ENCODE measurements around the gene TMEM63A. TPM values are rescaled to one million over a fixed set of nuclear protein-coding genes. Genes with fewer than 3 reads are reported as not detected.
A peak's percentile ranks its signal among the peaks of the same experiment; 100 is the strongest.
"Not testable (repeated sequence)": the region's sequence is repeated elsewhere in the genome, so short reads cannot be mapped to it uniquely, and the experiment has no call there.

Gene TMEM63A
- polyA plus RNA-seq, 1 donor: 24.7 TPM

- no peak for DNase-seq (ENCODE audit: low read depth)
These were observed 61.6 kb downstream of the TMEM63A start for GRCh38 chr1:225820522-225821120.

GRCh38 chr1:225819346-225820192 is 62.6 kb downstream of the TMEM63A start:
- DNase-seq (ENCODE audit: low read depth): no peak

GRCh38 chr1:225818229-225818628 is 64.0 kb downstream of the TMEM63A start:
- DNase-seq (ENCODE audit: low read depth): no peak

DNA sequence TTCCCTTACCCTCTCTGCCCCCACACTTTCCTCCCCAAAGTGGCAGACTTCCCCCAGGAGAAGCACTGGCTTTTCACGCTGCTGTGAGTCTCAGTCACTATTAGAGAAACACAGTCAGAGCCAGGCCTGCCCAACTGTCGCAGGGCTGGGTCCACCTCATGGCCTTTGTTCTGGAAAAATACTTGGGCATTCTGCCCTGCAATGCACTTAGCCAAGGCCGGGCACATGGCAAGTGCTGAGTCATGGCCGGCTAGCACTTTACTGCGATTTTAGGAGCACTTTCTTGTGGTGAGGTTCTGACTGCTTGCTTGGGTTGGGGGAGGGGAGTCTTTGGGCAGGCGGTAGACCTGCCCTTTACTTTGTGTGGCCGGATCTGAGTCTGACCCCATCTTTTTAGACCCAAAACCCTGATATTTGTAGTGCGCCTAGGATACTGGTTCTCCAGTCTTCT is 64.5 kb downstream of the TMEM63A start:
- no peak for DNase-seq (ENCODE audit: low read depth)

DNA sequence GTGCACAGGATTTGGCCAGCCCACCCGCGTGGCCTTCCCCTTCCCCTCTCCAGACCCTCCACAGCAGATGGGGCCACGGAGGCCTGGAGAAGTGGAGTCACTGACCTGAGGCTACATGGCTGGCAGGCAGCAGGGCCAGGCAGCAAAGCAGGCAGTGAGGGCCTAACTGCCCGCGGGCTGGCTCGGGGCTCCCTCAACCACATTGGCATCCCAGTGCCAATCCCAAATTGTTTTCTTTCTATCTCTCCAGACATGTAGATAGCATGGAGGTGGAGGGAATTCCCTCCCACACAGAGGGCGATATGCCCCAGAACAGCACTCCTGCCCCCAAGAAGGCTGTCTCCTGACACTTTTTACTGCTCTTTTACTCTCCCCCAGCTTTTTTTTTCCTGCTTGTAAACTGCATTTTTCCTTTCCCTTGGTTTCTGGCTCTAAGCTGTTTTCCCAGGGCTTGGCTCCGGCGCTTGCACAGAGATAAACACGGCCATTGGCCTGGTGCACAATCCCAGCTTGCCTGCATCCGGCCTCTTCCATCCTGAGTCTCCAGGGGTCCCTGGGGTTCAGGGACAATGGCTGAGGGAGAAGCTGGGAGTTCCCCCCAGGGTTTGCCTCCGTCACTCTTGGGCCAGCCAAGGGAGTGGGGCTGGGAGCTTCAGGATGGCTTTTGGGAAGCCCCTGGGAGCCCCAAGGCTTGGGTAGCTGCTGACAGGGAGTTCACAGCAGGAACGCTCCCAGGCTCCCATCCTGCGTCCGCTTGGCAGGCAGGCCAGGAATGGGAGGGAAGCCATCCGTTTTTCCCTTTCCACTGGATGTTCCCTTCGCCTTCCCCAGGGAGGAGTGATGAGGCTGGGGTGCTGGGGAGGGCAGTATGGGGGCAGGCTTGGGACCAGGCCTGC is 65.3 kb downstream of the TMEM63A start:
- no peak for DNase-seq (ENCODE audit: low read depth)

- DNase-seq (ENCODE audit: low read depth): no peak
These were observed 66.5 kb downstream of the TMEM63A start for GRCh38 chr1:225815526-225816178.

- DNase-seq (ENCODE audit: low read depth): not testable (repeated sequence)
These were observed 67.1 kb downstream of the TMEM63A start for GRCh38 chr1:225815090-225815489.

- DNase-seq (ENCODE audit: low read depth): no peak
These were observed 67.8 kb downstream of the TMEM63A start for GRCh38 chr1:225814381-225814780.

- no peak for DNase-seq (ENCODE audit: low read depth)
These were observed 68.8 kb downstream of the TMEM63A start for GRCh38 chr1:225813214-225813964.

DNA sequence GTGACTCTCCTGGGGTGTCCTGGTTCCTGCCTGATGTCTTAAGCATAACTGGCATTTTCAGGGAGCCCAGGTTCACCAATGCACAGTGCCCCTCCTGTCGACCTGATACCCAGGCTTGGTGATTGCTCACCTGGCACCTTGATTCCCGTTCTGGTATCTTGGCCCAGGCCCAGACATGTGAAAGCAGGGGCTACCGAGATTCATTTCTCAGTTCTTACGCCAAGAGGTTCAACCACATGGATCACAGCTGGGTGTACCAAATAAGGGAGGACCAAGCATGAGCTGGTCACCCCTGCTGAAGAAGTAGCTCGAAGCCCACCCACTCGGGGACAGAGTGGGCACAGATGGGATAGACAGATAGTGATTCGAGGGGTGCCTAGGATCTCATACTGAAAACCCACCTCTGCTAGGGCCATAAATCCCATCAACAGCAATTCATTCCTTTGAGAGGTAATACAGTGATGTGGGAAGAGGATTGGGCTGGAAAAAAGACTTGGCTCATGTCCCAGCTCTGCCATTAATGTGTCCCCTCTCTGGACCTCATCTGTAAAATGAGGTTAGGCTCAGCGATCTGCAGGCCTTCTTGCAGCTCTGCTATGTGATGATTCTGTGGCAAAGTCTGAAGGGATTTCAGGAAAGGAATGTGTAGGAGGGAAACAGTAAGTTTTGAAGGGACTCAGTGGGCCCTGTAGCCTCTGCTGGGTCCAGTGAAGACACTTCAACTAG is 69.5 kb downstream of the TMEM63A start:
- no peak for DNase-seq (ENCODE audit: low read depth)

- DNase-seq (ENCODE audit: low read depth): no peak
These were observed 70.3 kb downstream of the TMEM63A start for GRCh38 chr1:225811622-225812487.

GRCh38 chr1:225810579-225811538 is 71.3 kb downstream of the TMEM63A start:
- not testable (repeated sequence) for DNase-seq (ENCODE audit: low read depth)

DNA sequence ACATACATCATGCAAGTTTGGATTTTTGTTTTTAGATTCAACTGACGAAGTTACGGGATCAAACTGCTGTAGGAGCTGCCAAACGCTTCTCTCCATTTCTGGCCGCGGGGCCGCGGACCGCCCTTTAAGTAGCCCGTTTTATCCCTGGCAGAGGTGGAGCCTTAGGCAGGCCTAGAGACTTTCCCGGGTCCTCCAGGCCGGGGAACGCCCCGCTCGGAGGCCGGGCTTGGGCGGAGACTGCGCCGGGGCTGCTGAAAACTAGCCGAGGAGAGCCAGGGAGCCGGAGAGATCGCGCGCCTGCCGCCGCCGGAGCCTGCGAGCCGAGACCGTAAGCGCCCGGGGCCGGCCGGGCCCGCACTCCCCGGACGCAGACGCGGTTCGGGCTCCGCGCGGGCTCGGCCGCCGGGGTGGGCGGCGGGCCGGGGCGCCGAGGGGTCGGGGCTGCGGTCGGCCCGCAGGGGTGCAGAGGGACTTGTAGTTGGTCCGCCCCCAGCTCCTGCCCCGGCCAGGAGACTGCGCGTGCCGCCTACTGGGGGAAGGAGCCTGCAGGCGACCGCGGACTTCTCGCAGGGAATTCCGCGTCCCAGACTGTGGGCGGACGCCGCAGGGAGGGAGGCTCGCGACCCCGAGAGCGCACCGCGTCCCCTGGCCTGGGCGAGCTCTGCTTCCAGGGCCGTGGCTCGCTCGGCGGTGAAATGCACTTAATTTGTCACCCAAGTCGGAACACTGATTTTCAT is 72.2 kb downstream of the TMEM63A start, which contains the start of gene EPHX1:
Gene EPHX1 (plus strand): TSS at position 283 of the 737 bp plus-strand sequence. CDS start 18,606 bp downstream, outside the sequence.
- peak; percentile 65 for DNase-seq (ENCODE audit: low read depth)

DNA sequence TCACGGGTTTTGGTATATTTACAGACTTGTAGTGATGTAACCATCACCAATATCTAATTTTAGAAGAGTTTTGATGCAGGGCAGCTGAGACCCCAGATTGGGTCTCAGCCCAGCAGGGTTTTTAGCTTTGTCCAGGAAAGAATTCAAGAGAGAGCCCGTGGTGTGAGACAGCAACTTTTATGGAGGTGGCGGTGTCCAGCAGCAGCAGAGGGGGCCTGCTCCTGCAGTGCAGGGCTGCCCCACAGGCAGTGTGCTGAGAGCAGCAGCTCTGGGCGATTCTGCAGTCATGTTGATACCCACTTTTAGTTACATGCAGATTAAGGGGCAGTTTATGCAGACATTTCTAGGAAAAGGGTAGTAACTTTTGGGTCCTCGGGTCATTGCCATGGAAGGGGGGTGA is 74.0 kb downstream of the TMEM63A start:
- DNase-seq (ENCODE audit: low read depth): no peak

DNA sequence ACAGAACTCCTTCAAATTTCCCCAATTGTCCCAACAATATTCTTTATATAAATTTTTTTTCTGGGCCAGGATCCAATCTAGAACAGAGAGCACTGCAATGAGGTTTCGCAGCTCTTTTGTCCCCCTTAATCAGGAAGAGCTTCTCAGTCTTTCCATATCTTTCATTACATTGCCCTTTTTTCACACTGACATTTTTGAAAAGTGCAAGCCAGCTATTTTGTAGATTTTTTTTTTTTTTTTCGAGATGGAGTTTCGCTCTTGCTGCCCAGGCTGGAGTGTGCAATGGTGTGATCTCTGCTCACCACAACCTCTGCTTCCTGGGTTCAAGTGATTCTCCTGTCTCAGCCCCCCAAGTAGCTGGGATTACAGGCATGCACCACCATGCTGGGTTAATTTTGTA is 75.4 kb downstream of the TMEM63A start:
- not testable (repeated sequence) for DNase-seq (ENCODE audit: low read depth)

GRCh38 chr1:225806249-225806648 is 75.9 kb downstream of the TMEM63A start:
- no peak for DNase-seq (ENCODE audit: low read depth)

- not testable (repeated sequence) for DNase-seq (ENCODE audit: low read depth)
These were observed 81.0 kb downstream of the TMEM63A start for GRCh38 chr1:225801146-225801545.
